Esophagus squamous epithelium (tissue), 5 donors: ENCODE results near the gene TRIM68. TPM values are rescaled to one million over a fixed set of nuclear protein-coding genes. Genes with fewer than 3 reads are reported as not detected.

Experiments used
- DNase-seq: peaks from one replicate; lab custom pipeline; 2025; lab: John Stamatoyannopoulos, UW
- H3K27ac ChIP-seq, 4 donors: fragments of 200-600 bp; sonication (generic); one replicate each; pipeline ENCODE4 v1.5.1; 2016 to 2019; ENCODE audit warnings: mild to moderate bottlenecking in 1 of 4
- H3K27me3 ChIP-seq, 4 donors: fragments of 200-600 bp; sonication (generic); 1 replicate in 3 of 4; 2 replicates in 1 of 4; pipeline versions ENCODE4 v1.5.1 to v1.6.0; 2017 to 2021; ENCODE audit warnings: antibody characterized with exemption in 1 of 4
- H3K36me3 ChIP-seq, 3 donors: fragments of 200-600 bp; sonication (generic); one replicate each; pipeline ENCODE4 v1.5.1; 2016 to 2019
- H3K4me1 ChIP-seq, 3 donors: fragments of 200-600 bp; sonication (generic); one replicate each; pipeline ENCODE4 v1.5.1; 2017 to 2019
- H3K4me3 ChIP-seq, 4 donors: fragments of 200-600 bp; sonication (generic); 1 replicate in 3 of 4; 2 replicates in 1 of 4; pipeline ENCODE4 v1.5.1; 2016 to 2019; ENCODE audit warnings: mild to moderate bottlenecking in 2 of 4, moderate library complexity in 1 of 4
- H3K9me3 ChIP-seq, 3 donors: fragments of 200-600 bp; sonication (generic); one replicate each; pipeline ENCODE4 v1.5.1; 2016 to 2019
- POLR2A ChIP-seq, 4 donors: fragments of 450-650 bp; IDR thresholded peaks; one replicate each; pipeline ENCODE4 v1.6.1; 2017; ENCODE audit warnings: antibody characterized with exemption in 4 of 4, mild to moderate bottlenecking in 4 of 4, moderate library complexity in 3 of 4
- WGBS, 2 donors: methylation state at CpG; one replicate each; pipeline ENCODE4 v1.1.5; 2018; 5-methylcytosine and 5-hydroxymethylcytosine counted together
- intact Hi-C: fragments of 100-400 bp; cut with DNase I; formaldehyde crosslinking; loops from one replicate; pipeline ENCODE4 v1.15.0; 2022
- total RNA-seq, 4 donors: library from RNA; depleted of rRNA; stranded (reverse); fragments of >200 nt; gene quantifications; one replicate each; pipeline ENCODE4 v1.1.0, GENCODE V29; 2016
- TF ChIP-seq, protein P1 (sequence below), 6 experiments: fragments of 450-650 bp in 4 of 6; fragments of 200-600 bp in 2 of 6; sonication (generic) in 2 of 6; IDR thresholded peaks; one replicate each; pipeline ENCODE4 v1.5.1; 2016 to 2019; ENCODE audit warnings: antibody characterized with exemption in 6 of 6, mild to moderate bottlenecking in 4 of 6, moderate library complexity in 4 of 6
- donor health status: DM: yes; HTN: yes; CAD: no.

Gene TRIM68
- total RNA-seq, 4 donors from 2014 or later, result 6.2 to 12.1 (median 10.0) TPM

DNA sequence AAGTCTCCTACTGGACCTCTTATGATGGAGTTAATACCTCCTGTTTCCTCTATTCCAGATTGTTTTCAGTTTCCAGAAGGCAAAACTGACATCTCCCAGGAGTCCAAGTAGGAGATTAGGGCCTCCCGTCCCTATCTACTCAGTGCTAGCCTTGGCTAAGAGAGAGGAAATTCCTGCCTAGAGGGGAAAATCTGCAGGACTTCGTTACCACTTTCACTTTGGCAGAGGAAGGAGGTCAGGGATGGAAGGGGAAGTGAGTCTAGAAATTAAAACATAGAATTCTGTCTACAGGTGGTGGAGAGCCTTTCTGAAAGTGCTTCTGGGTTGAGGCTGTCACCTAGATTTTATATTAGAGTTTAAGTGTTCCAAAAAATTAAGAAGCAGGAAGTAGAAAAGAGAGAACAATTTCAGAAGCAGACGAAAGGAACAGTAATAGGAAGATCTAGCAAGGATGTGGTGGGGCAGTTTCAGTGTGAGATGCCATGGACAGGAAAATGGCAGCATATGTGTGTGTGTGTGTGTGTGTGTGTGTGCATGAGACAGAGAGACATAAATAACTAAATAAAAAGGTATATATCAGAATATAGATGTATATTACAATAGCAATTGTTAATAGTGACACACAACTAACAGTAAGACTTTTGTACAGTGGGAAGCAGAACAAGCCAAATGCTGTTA lies 2.4 kb upstream of the TRIM68 start:
- Histone ChIP-seq H3K9me3 (no peaks in the 10 kb centered on the region), H3K27me3 (no peaks in the 10 kb centered on the region), H3K4me3 (peak overlapping the region in 1 of 4 donors; percentile 32), H3K36me3 (peaks cover 0 to under 1% (median 0%) of the 10 kb centered on the region in 3 donors), H3K27ac (peak overlapping the region in 1 of 4 donors; percentile 27), H3K4me1 (peaks cover 0 to 30% (median 10%) of the 10 kb centered on the region in 3 donors)
- no peak for TF ChIP-seq POLR2A (IDR thresholded peaks at IDR 0.05)
- TF ChIP-seq, protein P1, sequence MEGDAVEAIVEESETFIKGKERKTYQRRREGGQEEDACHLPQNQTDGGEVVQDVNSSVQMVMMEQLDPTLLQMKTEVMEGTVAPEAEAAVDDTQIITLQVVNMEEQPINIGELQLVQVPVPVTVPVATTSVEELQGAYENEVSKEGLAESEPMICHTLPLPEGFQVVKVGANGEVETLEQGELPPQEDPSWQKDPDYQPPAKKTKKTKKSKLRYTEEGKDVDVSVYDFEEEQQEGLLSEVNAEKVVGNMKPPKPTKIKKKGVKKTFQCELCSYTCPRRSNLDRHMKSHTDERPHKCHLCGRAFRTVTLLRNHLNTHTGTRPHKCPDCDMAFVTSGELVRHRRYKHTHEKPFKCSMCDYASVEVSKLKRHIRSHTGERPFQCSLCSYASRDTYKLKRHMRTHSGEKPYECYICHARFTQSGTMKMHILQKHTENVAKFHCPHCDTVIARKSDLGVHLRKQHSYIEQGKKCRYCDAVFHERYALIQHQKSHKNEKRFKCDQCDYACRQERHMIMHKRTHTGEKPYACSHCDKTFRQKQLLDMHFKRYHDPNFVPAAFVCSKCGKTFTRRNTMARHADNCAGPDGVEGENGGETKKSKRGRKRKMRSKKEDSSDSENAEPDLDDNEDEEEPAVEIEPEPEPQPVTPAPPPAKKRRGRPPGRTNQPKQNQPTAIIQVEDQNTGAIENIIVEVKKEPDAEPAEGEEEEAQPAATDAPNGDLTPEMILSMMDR (IDR thresholded peaks at IDR 0.05), result no peak
- WGBS, 2 donors, result 28 to 37% methylated on average over 3 of the region's 3 CpGs
- DNase-seq, result no peak
- intact Hi-C loops, result no loop called here

- H3K4me1 ChIP-seq, result peaks cover 0 to 30% (median 10%) of the 10 kb centered on the region in 3 donors
- peaks cover 0 to 31% (median 0%) of the 10 kb centered on the region in 3 donors for H3K36me3 ChIP-seq
- peak overlapping the region in 3 of 4 donors; percentile 90 to 91 (median 91) for H3K27ac ChIP-seq
- WGBS, 2 donors, result 32 to 46% methylated on average over 6 of the region's 6 CpGs
- H3K9me3 ChIP-seq, result no peaks in the 10 kb centered on the region
- H3K4me3 ChIP-seq, result peak overlapping the region; percentile 57 to 85 (median 67)
- TF ChIP-seq, protein P1 (IDR thresholded peaks at IDR 0.05), result no peak
- TF ChIP-seq POLR2A (IDR thresholded peaks at IDR 0.05), result no peak
- DNase-seq, result no peak
- intact Hi-C loops, result no loop called here
- no peaks in the 10 kb centered on the region for H3K27me3 ChIP-seq
Observed at GRCh38 chr11:4607096-4607495, 935 bp downstream of the TRIM68 start.

DNA sequence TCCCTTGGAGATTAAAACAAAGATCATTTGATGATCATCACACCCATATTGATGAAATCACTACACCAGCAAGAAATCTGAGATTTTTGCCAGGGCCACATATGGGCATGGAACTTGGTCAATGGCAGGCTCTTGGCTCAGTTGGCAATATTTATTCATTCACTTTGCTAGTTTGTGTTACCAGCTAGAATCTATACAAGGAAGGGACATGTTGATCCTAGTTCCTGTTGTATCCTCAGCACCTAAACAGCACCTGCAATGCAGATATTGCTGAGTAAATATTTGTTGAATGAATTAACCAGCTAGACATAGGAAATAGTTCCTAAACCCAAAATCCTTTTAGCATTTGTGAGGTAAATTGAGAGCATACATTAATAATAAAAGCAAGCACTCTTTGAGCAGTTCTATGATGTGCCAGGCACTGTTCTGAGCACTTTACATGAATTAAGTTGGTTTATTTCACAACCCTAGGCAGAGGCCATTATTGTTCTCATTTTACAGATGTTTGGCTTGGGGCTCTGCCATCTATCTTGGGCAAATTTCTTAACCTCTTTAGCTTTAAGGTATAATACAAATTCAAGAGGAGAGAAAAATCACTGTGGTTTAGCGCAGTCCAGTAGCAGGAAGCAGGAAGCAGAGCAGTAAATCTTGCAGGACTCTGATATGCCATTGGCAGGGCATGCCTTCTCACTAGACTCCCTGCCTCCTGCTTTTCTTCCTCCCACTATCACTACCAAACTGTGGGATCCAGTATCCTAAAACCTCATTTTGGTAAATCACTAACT lies 1.6 kb downstream of the TRIM68 start:
- TF ChIP-seq POLR2A (IDR thresholded peaks at IDR 0.05), result no peak
- 36 to 67% methylated on average over 1 of the region's 1 CpG for WGBS, 2 donors
- H3K9me3 ChIP-seq, result no peaks in the 10 kb centered on the region
- peaks cover 0 to 30% (median 10%) of the 10 kb centered on the region in 3 donors for H3K4me1 ChIP-seq
- no peak for DNase-seq
- no peaks in the 10 kb centered on the region for H3K27me3 ChIP-seq
- intact Hi-C loops, result no loop called here
- peaks cover 0 to 38% (median 7%) of the 10 kb centered on the region in 3 donors for H3K36me3 ChIP-seq
- peak overlapping the region in 3 of 4 donors; percentile 60 to 85 (median 74) for H3K4me3 ChIP-seq
- H3K27ac ChIP-seq, result peak overlapping the region in 2 of 4 donors; percentile 34 to 91

DNA sequence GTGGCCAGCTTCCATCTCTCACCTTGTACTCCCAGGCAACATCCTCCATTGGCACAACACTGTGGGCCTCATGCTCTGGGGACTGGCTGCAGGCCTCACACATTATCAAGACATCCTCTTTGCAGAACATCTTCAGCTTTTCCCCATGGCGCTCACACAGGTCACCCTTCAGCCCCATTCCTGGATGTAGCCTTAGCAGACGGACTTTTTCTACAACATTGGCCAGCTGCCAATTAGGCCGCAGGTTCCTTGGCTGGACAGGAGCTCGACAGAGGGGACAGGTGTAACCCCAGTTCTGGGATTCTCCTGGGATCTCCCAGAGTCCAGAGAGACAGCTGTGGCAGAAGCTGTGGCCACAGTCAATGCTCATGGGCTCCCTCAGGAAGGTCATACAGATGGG lies 3.0 kb downstream of the TRIM68 start:
- Histone ChIP-seq H3K27ac (no peak overlapping the region), H3K4me3 (no peak overlapping the region), H3K36me3 (peaks cover 4 to 52% (median 13%) of the 10 kb centered on the region in 3 donors), H3K4me1 (peaks cover 0 to 24% (median 10%) of the 10 kb centered on the region in 3 donors), H3K27me3 (no peaks in the 10 kb centered on the region), H3K9me3 (no peaks in the 10 kb centered on the region)
- no peak for TF ChIP-seq POLR2A (IDR thresholded peaks at IDR 0.05)
- TF ChIP-seq, protein P1 (IDR thresholded peaks at IDR 0.05), result no peak
- intact Hi-C loops, result no loop called here
- WGBS, 2 donors, result 92% methylated on average over 2 of the region's 4 CpGs; no CpG with 5 or more reads in 1 of the 2 donors
- no peak for DNase-seq

GRCh38 chr11:4593739-4594138 lies 14.3 kb downstream of the TRIM68 start, which contains the start of gene OR52I1:
OR52I1 (plus strand) TSS chr11:4594039; CDS start chr11:4594039, 0 bp downstream.
- no peak within 1 kb of the TSS for H3K4me3 ChIP-seq
- no peak for DNase-seq

More at GRCh38 chr11:4593739-4594138, 14.3 kb downstream of the TRIM68 start, which contains the start of gene OR52I1:
- H3K9me3 ChIP-seq, result no peaks in the 10 kb centered on the region
- intact Hi-C loops, result no loop called here
- no peak within 1 kb of the TSS for H3K27ac ChIP-seq
- TF ChIP-seq, protein P1 (IDR thresholded peaks at IDR 0.05), result no peak
- TF ChIP-seq POLR2A (IDR thresholded peaks at IDR 0.05), result no peak
- H3K27me3 ChIP-seq, result no peaks in the 10 kb centered on the region
- H3K4me1 ChIP-seq, result no peaks in the 10 kb centered on the region
- H3K36me3 ChIP-seq, result peaks cover 0 to 33% (median 0%) of the 10 kb centered on the region in 3 donors
- WGBS, 2 donors, result 81 to 83% methylated on average over 1 of the region's 1 CpG
